Naive B cell (primary cell): ENCODE measurements around the gene ANXA6. TPM values are rescaled to one million over a fixed set of nuclear protein-coding genes. Genes with fewer than 3 reads are reported as not detected.
A peak's percentile ranks its signal among the peaks of the same experiment; 100 is the strongest.

Source experiments
- ATAC-seq, 2 donors: fragments of 150-1000 bp; cut with Tn5 transposase; 2 replicates each; pipeline ENCODE4 v1.10.0; 2021; ENCODE audit warnings: low read depth in 2 of 2, mild to moderate bottlenecking in 2 of 2, moderate library complexity in 2 of 2
- DNase-seq: peaks from one replicate; pipeline ENCODE4 v3.0.0; 2022
- H3K27ac Mint-ChIP-seq, 6 donors: one replicate each; pipeline ENCODE4 v1.8.0; 2020 to 2022; ENCODE audit warnings: mild to moderate bottlenecking in 6 of 6, mixed read lengths in 6 of 6, moderate library complexity in 5 of 6, inconsistent platforms in 2 of 6
- H3K27me3 Mint-ChIP-seq, 3 donors: one replicate each; pipeline ENCODE4 v1.8.0; 2021 to 2022; ENCODE audit warnings: mixed read lengths in 3 of 3, mild to moderate bottlenecking in 1 of 3
- H3K36me3 Mint-ChIP-seq, 2 donors: one replicate each; pipeline ENCODE4 v1.8.0; 2020 to 2022; ENCODE audit warnings: mixed read lengths in 2 of 2, inconsistent platforms in 1 of 2, mild to moderate bottlenecking in 1 of 2
- H3K4me1 Mint-ChIP-seq, 3 donors: one replicate each; pipeline ENCODE4 v1.8.0; 2020 to 2022; ENCODE audit warnings: mixed read lengths in 3 of 3, inconsistent platforms in 1 of 3, mild to moderate bottlenecking in 1 of 3, moderate library complexity in 1 of 3
- H3K4me3 Mint-ChIP-seq, 8 donors: one replicate each; pipeline ENCODE4 v1.8.0; 2020 to 2022; ENCODE audit warnings: mild to moderate bottlenecking in 8 of 8, mixed read lengths in 8 of 8, moderate library complexity in 8 of 8, inconsistent platforms in 2 of 8
- H3K9me3 Mint-ChIP-seq, 7 donors: one replicate each; pipeline ENCODE4 v1.8.0; 2020 to 2022; ENCODE audit warnings: mixed read lengths in 7 of 7, mild to moderate bottlenecking in 5 of 7, inconsistent platforms in 2 of 7, moderate library complexity in 1 of 7
- polyA plus RNA-seq, 6 donors: library from polyadenylated mRNA; unstranded; fragments of 300-500 nt; fragmentation: Illumina TruSeq; gene quantifications; one replicate each; pipeline ENCODE4 v1.2.3, GENCODE V29; 2021; ENCODE audit warnings: low read depth in 6 of 6

The ANXA6 gene
- polyA plus RNA-seq, 6 donors from 2014 or later, result 183 to 442 (median 326) TPM

GRCh38 chr5:151128817-151129216 is 28.8 kb downstream of the ANXA6 start:
- Mint-ChIP-seq H3K9me3 (no peaks in the 10 kb centered on the region), H3K4me3 (peak overlapping the region in 2 of 8 donors; percentile 53 to 56), H3K4me1 (peaks cover 75 to 96% (median 89%) of the 10 kb centered on the region in 3 donors), H3K36me3 (peaks cover 33 to 50% of the 10 kb centered on the region in 2 donors), H3K27ac (peak overlapping the region; percentile 48 to 97 (median 94)), H3K27me3 (peaks cover 0 to 4% (median 0%) of the 10 kb centered on the region in 3 donors)
- ATAC-seq, result no peak
- DNase-seq, result peak; percentile 33

DNA sequence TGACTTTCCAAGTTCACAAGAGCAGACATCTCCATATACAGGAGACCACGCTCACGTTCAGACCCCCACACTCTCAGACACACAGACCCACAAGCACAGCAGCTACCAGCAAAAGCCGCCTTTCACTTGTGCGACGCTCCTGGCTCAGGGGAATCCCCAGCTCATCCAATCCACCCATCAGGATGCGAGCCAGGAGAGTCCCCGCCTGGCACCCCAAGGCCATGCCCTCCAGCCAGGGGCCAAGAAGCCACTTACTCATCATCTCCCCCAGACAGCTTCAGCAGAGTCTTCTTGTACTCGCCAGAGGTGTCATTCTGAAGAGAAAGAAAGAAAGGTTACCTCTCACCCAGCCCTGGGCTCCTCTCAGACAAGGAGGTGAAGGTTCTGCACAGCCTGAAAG is 29.7 kb downstream of the ANXA6 start:
- ATAC-seq (no peak), DNase-seq (no peak)
- H3K4me3 Mint-ChIP-seq, result no peak overlapping the region
- peaks cover 66 to 96% (median 82%) of the 10 kb centered on the region in 3 donors for H3K4me1 Mint-ChIP-seq
- peak overlapping the region; percentile 5 to 98 (median 79) for H3K27ac Mint-ChIP-seq
- H3K36me3 Mint-ChIP-seq, result peaks cover 33 to 44% of the 10 kb centered on the region in 2 donors
- H3K9me3 Mint-ChIP-seq, result no peaks in the 10 kb centered on the region
- peaks cover 0 to 4% (median 0%) of the 10 kb centered on the region in 3 donors for H3K27me3 Mint-ChIP-seq

- peaks cover 58 to 86% (median 72%) of the 10 kb centered on the region in 3 donors for H3K4me1 Mint-ChIP-seq
- no peak for ATAC-seq
- peaks cover 25 to 46% of the 10 kb centered on the region in 2 donors for H3K36me3 Mint-ChIP-seq
- peak overlapping the region; percentile 96 to 100 (median 98) for H3K27ac Mint-ChIP-seq
- peak overlapping the region in 7 of 8 donors; percentile 40 to 92 (median 67) for H3K4me3 Mint-ChIP-seq
- no peaks in the 10 kb centered on the region for H3K9me3 Mint-ChIP-seq
- peak; percentile 65 for DNase-seq
- peaks cover 0 to 4% (median 0%) of the 10 kb centered on the region in 3 donors for H3K27me3 Mint-ChIP-seq
Observed at GRCh38 chr5:151126199-151126645, 31.4 kb downstream of the ANXA6 start.

DNA sequence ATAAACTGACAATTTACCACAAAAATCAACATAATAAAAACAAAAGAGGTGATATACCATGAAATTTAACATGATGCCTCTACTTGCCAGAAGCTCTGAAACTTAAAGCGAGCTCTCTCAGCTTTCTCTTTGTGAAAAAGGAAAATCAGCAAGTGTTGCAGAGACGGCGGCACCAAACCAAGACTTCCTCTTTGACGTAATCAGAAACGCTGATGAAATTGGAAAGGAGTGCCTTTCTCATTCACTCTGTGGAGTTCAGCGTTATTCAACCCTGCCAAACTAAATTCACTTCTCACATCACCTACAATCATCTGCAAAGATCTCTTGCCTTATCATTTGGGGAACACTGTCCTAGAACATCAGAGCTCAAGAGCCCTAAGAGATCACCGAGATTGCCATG is 32.2 kb downstream of the ANXA6 start:
- DNase-seq, result peak; percentile 78
- Mint-ChIP-seq H3K36me3 (peaks cover 25 to 53% of the 10 kb centered on the region in 2 donors), H3K4me3 (peak overlapping the region; percentile 53 to 92 (median 82)), H3K27me3 (peaks cover 0 to 4% (median 0%) of the 10 kb centered on the region in 3 donors), H3K4me1 (peaks cover 57 to 79% (median 69%) of the 10 kb centered on the region in 3 donors), H3K9me3 (no peaks in the 10 kb centered on the region), H3K27ac (peak overlapping the region; percentile 96 to 100 (median 98))
- ATAC-seq, result peak; percentile 43 to 50

- H3K4me1 Mint-ChIP-seq, result peaks cover 52 to 67% (median 61%) of the 10 kb centered on the region in 3 donors
- peaks cover 0 to 4% (median 0%) of the 10 kb centered on the region in 3 donors for H3K27me3 Mint-ChIP-seq
- peaks cover 22 to 48% of the 10 kb centered on the region in 2 donors for H3K36me3 Mint-ChIP-seq
- peak; percentile 95 for DNase-seq
- H3K4me3 Mint-ChIP-seq, result peak overlapping the region; percentile 67 to 92 (median 87)
- no peaks in the 10 kb centered on the region for H3K9me3 Mint-ChIP-seq
- peak overlapping the region; percentile 96 to 100 (median 98) for H3K27ac Mint-ChIP-seq
- ATAC-seq, result peak; percentile 88 to 90
Observed at GRCh38 chr5:151123897-151124751, 33.5 kb downstream of the ANXA6 start.

GRCh38 chr5:151122828-151123227 is 34.8 kb downstream of the ANXA6 start:
- H3K27ac Mint-ChIP-seq, result peak overlapping the region in 5 of 6 donors; percentile 96 to 99 (median 98)
- peaks cover 47 to 56% (median 53%) of the 10 kb centered on the region in 3 donors for H3K4me1 Mint-ChIP-seq
- DNase-seq (no peak), ATAC-seq (no peak)
- peaks cover 18 to 42% of the 10 kb centered on the region in 2 donors for H3K36me3 Mint-ChIP-seq
- H3K27me3 Mint-ChIP-seq, result peaks cover 0 to 4% (median 0%) of the 10 kb centered on the region in 3 donors
- peak overlapping the region in 1 of 8 donors; percentile 67 for H3K4me3 Mint-ChIP-seq
- H3K9me3 Mint-ChIP-seq, result no peaks in the 10 kb centered on the region

DNA sequence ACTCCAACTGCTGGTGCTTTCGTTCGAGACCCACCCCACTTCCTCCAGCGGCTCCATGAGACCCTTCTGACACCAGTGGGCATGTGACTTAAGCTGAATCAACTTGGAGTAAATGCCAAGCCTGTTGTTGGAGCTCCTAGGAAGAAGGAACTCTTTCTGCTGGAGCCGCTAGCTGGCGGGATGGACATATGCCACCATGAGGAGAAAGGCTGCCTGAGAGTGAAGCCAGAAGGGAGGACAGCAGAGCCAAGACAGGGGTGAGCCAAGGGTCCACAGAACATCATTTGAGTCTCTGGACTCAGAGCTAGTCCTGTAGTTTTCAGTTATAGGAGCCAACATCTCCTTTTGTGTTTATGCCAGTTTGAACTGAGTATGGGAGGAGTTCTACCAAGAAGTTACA is 35.9 kb downstream of the ANXA6 start:
- peaks cover 0 to 4% (median 0%) of the 10 kb centered on the region in 3 donors for H3K27me3 Mint-ChIP-seq
- ATAC-seq (no peak), DNase-seq (no peak)
- no peaks in the 10 kb centered on the region for H3K9me3 Mint-ChIP-seq
- H3K27ac Mint-ChIP-seq, result peak overlapping the region in 4 of 6 donors; percentile 79 to 97 (median 88)
- peak overlapping the region in 2 of 8 donors; percentile 25 to 39 for H3K4me3 Mint-ChIP-seq
- peaks cover 38 to 49% (median 46%) of the 10 kb centered on the region in 3 donors for H3K4me1 Mint-ChIP-seq
- H3K36me3 Mint-ChIP-seq, result peaks cover 15 to 42% of the 10 kb centered on the region in 2 donors

GRCh38 chr5:151121095-151121494 is 36.5 kb downstream of the ANXA6 start:
- peak overlapping the region in 1 of 8 donors; percentile 35 for H3K4me3 Mint-ChIP-seq
- peaks cover 17 to 40% of the 10 kb centered on the region in 2 donors for H3K36me3 Mint-ChIP-seq
- peaks cover 32 to 45% (median 42%) of the 10 kb centered on the region in 3 donors for H3K4me1 Mint-ChIP-seq
- peak overlapping the region; percentile 68 to 97 (median 81) for H3K27ac Mint-ChIP-seq
- DNase-seq (no peak), ATAC-seq (no peak)
- H3K27me3 Mint-ChIP-seq, result peaks cover 0 to 4% (median 0%) of the 10 kb centered on the region in 3 donors
- H3K9me3 Mint-ChIP-seq, result no peaks in the 10 kb centered on the region

- H3K36me3 Mint-ChIP-seq, result peaks cover 14 to 39% of the 10 kb centered on the region in 2 donors
Observed at GRCh38 chr5:151118913-151119575, 38.5 kb downstream of the ANXA6 start.

DNA sequence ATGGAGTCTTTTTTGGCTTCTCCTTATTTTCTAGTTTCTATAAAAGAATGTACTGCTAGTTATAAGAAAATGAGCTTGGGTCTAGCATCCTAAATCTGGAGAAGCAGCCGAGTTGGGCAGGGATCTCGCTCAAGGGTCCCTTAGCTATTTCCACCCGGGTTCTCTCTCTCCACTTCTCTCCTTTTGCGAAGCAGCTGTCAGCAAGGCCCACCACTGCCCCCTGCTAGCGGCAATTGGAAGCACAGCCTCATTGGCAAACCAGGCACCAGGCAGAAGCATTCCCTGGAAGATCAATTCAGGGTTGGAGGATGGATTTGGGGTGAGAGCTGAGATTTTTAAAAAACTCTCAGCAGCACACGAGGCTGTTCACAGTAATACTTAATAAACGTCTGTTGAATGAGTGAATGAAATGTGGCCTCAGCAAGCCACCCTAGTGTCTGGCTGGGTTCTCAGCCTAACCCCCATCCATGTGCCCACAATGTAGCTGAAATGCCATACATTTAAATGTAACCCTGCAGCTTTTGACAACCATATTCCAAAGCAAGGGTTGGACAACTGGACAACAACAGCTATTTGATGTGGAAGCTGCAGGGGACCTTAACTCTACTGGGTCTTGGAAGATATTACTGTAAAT is 42.2 kb downstream of the ANXA6 start:
- H3K4me1 Mint-ChIP-seq, result peaks cover 16 to 23% (median 19%) of the 10 kb centered on the region in 3 donors
- DNase-seq, result peak; percentile 65
- no peak overlapping the region for H3K4me3 Mint-ChIP-seq
- H3K27me3 Mint-ChIP-seq, result no peaks in the 10 kb centered on the region
- ATAC-seq, result peak; percentile 73 to 78
- no peaks in the 10 kb centered on the region for H3K9me3 Mint-ChIP-seq
- peak overlapping the region in 5 of 6 donors; percentile 71 to 97 (median 86) for H3K27ac Mint-ChIP-seq
- peaks cover 25% of the 10 kb centered on the region in 2 donors for H3K36me3 Mint-ChIP-seq

More at GRCh38 chr5:151118913-151119575, 38.5 kb downstream of the ANXA6 start:
- no peak overlapping the region for H3K4me3 Mint-ChIP-seq
- DNase-seq, result no peak
- peaks cover 18 to 31% (median 30%) of the 10 kb centered on the region in 3 donors for H3K4me1 Mint-ChIP-seq
- peak overlapping the region in 5 of 6 donors; percentile 73 to 97 (median 77) for H3K27ac Mint-ChIP-seq
- ATAC-seq, result no peak
- no peaks in the 10 kb centered on the region for H3K9me3 Mint-ChIP-seq
- no peaks in the 10 kb centered on the region for H3K27me3 Mint-ChIP-seq

DNA sequence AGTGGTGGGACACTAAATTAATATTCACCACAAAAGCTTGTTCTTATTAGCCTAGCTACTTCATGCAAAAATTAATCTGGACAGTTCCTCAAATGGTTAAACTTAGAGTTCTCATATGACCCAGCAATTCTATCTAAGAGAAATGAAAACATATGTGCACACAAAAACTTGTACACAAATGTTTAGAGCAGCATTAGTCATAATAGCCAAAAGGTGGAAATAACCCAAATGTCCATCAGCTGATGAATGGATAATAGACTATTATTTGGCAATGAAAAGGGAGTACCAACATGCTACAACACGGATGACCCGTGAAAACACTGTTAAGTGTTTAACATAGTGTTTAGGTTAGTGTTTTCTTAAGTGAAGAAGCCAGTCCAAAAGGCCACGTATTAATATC is 43.9 kb downstream of the ANXA6 start:
- Mint-ChIP-seq H3K4me1 (peaks cover 14 to 23% (median 20%) of the 10 kb centered on the region in 3 donors), H3K27me3 (no peaks in the 10 kb centered on the region), H3K27ac (peak overlapping the region in 1 of 6 donors; percentile 28), H3K9me3 (no peaks in the 10 kb centered on the region), H3K36me3 (peaks cover 23 to 25% of the 10 kb centered on the region in 2 donors), H3K4me3 (no peak overlapping the region)
- DNase-seq (no peak), ATAC-seq (no peak)

GRCh38 chr5:151110992-151111391 is 46.6 kb downstream of the ANXA6 start:
- no peak for DNase-seq
- Mint-ChIP-seq H3K4me1 (peaks cover 13 to 32% (median 19%) of the 10 kb centered on the region in 3 donors), H3K9me3 (no peaks in the 10 kb centered on the region), H3K36me3 (peaks cover 38% of the 10 kb centered on the region in 2 donors), H3K27me3 (no peaks in the 10 kb centered on the region), H3K27ac (peak overlapping the region in 2 of 6 donors; percentile 15 to 72), H3K4me3 (no peak overlapping the region)
- ATAC-seq, result no peak
